Mesendoderm (in vitro differentiated cells): ENCODE results near the gene ALS2CL.

Experiments
- DNase-seq: peaks from one replicate; pipeline ENCODE4 v3.0.0; 2013
- H2AK5ac ChIP-seq: 2 replicates; pipeline ENCODE4 v1.6.1; 2013; ENCODE audit warnings: low read length, inconsistent platforms
- H2BK120ac ChIP-seq: 2 replicates; pipeline ENCODE4 v1.6.1; 2013; ENCODE audit warnings: low read depth, mild to moderate bottlenecking, low read length, moderate library complexity, mixed read lengths
- H2BK15ac ChIP-seq: replicated peaks from 2 replicates; pipeline ENCODE4 v1.6.1; 2013; ENCODE audit warnings: low read depth, mild to moderate bottlenecking, moderate library complexity
- H2BK5ac ChIP-seq: 2 replicates; pipeline ENCODE4 v1.6.1; 2013; ENCODE audit warnings: low read length, inconsistent platforms
- H3K18ac ChIP-seq: 2 replicates; pipeline ENCODE4 v1.6.1; 2013; ENCODE audit warnings: mild to moderate bottlenecking, low read length, mixed read lengths
- H3K23ac ChIP-seq: one replicate; pipeline ENCODE4 v1.6.1; 2013; ENCODE audit warnings: low read length
- H3K27ac ChIP-seq: 2 replicates; pipeline ENCODE4 v1.5.1; 2013; ENCODE audit warnings: low read depth, mild to moderate bottlenecking, inconsistent platforms, low read length, moderate library complexity
- H3K27me3 ChIP-seq: 2 replicates; pipeline ENCODE4 v1.6.1; 2013; ENCODE audit warnings: low read length, control low read depth, mild to moderate bottlenecking, inconsistent platforms; ENCODE audit not compliant: insufficient read depth, poor library complexity
- H3K36me3 ChIP-seq: 2 replicates; pipeline ENCODE4 v1.6.1; 2013; ENCODE audit warnings: low read length, inconsistent platforms; ENCODE audit not compliant: control insufficient read depth, insufficient read depth
- H3K4ac ChIP-seq: one replicate; pipeline ENCODE4 v1.6.1; 2013; ENCODE audit warnings: low read depth, mild to moderate bottlenecking, low read length, moderate library complexity
- H3K4me1 ChIP-seq: 2 replicates; pipeline ENCODE4 v1.6.1; 2013; ENCODE audit warnings: low read depth, low read length, inconsistent platforms; ENCODE audit not compliant: control insufficient read depth
- H3K4me2 ChIP-seq: 2 replicates; pipeline ENCODE4 v1.6.1; 2013; ENCODE audit warnings: low read length
- H3K4me3 ChIP-seq: 2 replicates; pipeline ENCODE4 v1.5.1; 2013; ENCODE audit warnings: mild to moderate bottlenecking, low read length
- H3K56ac ChIP-seq: one replicate; pipeline ENCODE4 v1.6.1; 2013; ENCODE audit warnings: low read length
- H3K79me1 ChIP-seq: 2 replicates; pipeline ENCODE4 v1.6.1; 2013; ENCODE audit warnings: low read length, inconsistent platforms
- H3K79me2 ChIP-seq: 2 replicates; pipeline ENCODE4 v1.6.1; 2013; ENCODE audit warnings: mild to moderate bottlenecking, low read length; ENCODE audit not compliant: control insufficient read depth, insufficient read depth
- H3K9ac ChIP-seq: 2 replicates; pipeline ENCODE4 v1.6.1; 2013; ENCODE audit warnings: low read length, inconsistent platforms
- H4K5ac ChIP-seq: one replicate; pipeline ENCODE4 v1.6.1; 2013; ENCODE audit warnings: low read length
- H4K8ac ChIP-seq: one replicate; pipeline ENCODE4 v1.6.1; 2013; ENCODE audit warnings: low read depth, mild to moderate bottlenecking, control low read depth, low read length, moderate library complexity
- WGBS: extraction: QIAGEN DNeasy Blood & Tissue Kit; methylation state at CpG from one replicate; pipeline ENCODE4 v1.1.7; 2013; ENCODE audit warnings: low lambda C conversion rate, missing lambda C conversion rate; ENCODE audit not compliant: insufficient coverage; ENCODE audit errors: extremely low coverage; 5-methylcytosine and 5-hydroxymethylcytosine counted together

The ALS2CL gene

GRCh38 chr3:46651084-46651483, 42.4 kb downstream of the ALS2CL start:
- Histone ChIP-seq H3K4me3 (no peak overlapping the region), H4K8ac (no peak overlapping the region), H3K9ac (no peak overlapping the region), H3K79me2 (no peaks in the 10 kb centered on the region), H3K23ac (no peak overlapping the region), H3K27ac (no peak overlapping the region), H4K5ac (no peak overlapping the region), H3K18ac (no peak overlapping the region), H3K4me1 (no peaks in the 10 kb centered on the region), H3K79me1 (no peaks in the 10 kb centered on the region), H3K36me3 (no peaks in the 10 kb centered on the region), H3K27me3 (no peaks in the 10 kb centered on the region), H3K4ac (no peak overlapping the region), H2AK5ac (no peak overlapping the region), H3K56ac (no peak overlapping the region), H2BK15ac (no peak overlapping the region), H3K4me2 (no peak overlapping the region), H2BK5ac (no peak overlapping the region), H2BK120ac (no peak overlapping the region)
- no CpG with 5 or more reads among the region's 1 CpG for whole genome bisulfite sequencing
- no peak for DNase-seq

- no CpG with 5 or more reads among the region's 3 CpGs for WGBS
- H3K4me3 ChIP-seq, result no peak overlapping the region
- no peak overlapping the region for H2BK5ac ChIP-seq
- no peak for DNase-seq
- H4K5ac ChIP-seq, result no peak overlapping the region
- no peaks in the 10 kb centered on the region for H3K79me1 ChIP-seq
- no peak overlapping the region for H3K23ac ChIP-seq
- no peaks in the 10 kb centered on the region for H3K4me1 ChIP-seq
- H2BK120ac ChIP-seq, result no peak overlapping the region
- no peak overlapping the region for H3K9ac ChIP-seq
- H2AK5ac ChIP-seq, result no peak overlapping the region
- H3K27me3 ChIP-seq, result no peaks in the 10 kb centered on the region
- H3K4ac ChIP-seq, result no peak overlapping the region
- H3K4me2 ChIP-seq, result no peak overlapping the region
- no peak overlapping the region for H4K8ac ChIP-seq
- no peak overlapping the region for H3K56ac ChIP-seq
- no peaks in the 10 kb centered on the region for H3K36me3 ChIP-seq
- no peak overlapping the region for H3K18ac ChIP-seq
- H2BK15ac ChIP-seq, result no peak overlapping the region
- H3K79me2 ChIP-seq, result no peaks in the 10 kb centered on the region
- no peak overlapping the region for H3K27ac ChIP-seq
Measured at GRCh38 chr3:46649436-46649835, 44.0 kb downstream of the ALS2CL start.

DNA sequence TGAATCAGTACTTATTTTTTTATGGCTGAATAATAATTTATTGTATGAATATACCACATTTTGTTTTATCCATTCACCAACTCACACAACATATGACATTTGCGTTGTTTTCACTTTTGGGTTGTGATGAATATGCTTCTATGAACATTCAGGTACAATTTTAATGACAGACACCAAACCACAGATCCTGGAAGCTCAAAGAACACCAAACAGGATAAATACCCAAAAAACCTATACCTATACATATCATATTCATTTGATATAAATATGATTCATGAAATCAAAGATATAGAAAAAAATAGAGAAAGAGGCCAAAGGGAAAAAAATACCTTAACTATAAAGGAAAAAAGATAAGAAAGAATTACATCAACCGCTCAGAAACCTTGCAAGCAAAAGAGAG, 45.4 kb downstream of the ALS2CL start:
- Histone ChIP-seq H3K79me1 (no peaks in the 10 kb centered on the region), H2BK15ac (no peak overlapping the region), H2BK5ac (no peak overlapping the region)

DNA sequence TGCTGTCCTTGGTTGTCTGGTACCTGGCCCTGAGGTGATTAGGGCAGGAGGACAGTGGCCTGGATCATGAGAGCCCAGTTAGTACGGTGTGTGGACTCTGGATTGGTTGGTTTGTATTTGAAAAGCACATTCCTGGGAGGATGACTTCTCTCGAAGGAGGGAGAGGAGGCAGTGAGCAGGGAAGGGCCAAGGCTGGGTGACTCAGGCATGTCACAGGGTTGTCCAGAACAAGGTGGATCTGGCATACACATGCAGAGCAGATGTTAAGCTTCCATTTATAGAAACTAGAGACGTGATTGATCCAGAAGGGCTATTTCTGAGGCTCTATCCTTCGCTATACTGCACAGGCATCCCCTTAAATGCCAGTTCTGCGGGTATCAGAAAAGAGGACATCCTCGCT, 46.8 kb downstream of the ALS2CL start:
- H2BK15ac ChIP-seq, result no peak overlapping the region
- H3K79me2 ChIP-seq, result no peaks in the 10 kb centered on the region
- H3K4me3 ChIP-seq, result no peak overlapping the region
- no peak overlapping the region for H2BK5ac ChIP-seq
- no peak overlapping the region for H3K9ac ChIP-seq
- H3K56ac ChIP-seq, result no peak overlapping the region
- no peak overlapping the region for H3K27ac ChIP-seq
- H2BK120ac ChIP-seq, result no peak overlapping the region
- no peak for DNase-seq
- no peaks in the 10 kb centered on the region for H3K36me3 ChIP-seq
- H4K8ac ChIP-seq, result no peak overlapping the region
- no peak overlapping the region for H2AK5ac ChIP-seq
- H3K79me1 ChIP-seq, result no peaks in the 10 kb centered on the region
- no peak overlapping the region for H3K18ac ChIP-seq
- H3K4ac ChIP-seq, result no peak overlapping the region
- no peaks in the 10 kb centered on the region for H3K27me3 ChIP-seq
- no peak overlapping the region for H3K4me2 ChIP-seq
- H3K4me1 ChIP-seq, result no peaks in the 10 kb centered on the region
- H3K23ac ChIP-seq, result no peak overlapping the region
- WGBS, result no CpG with 5 or more reads among the region's 6 CpGs
- H4K5ac ChIP-seq, result no peak overlapping the region

More for the DNA sequence above, 45.4 kb downstream of the ALS2CL start:
- H4K5ac ChIP-seq, result no peak overlapping the region
- no peak overlapping the region for H3K4me2 ChIP-seq
- H3K4me1 ChIP-seq, result no peaks in the 10 kb centered on the region
- H2BK120ac ChIP-seq, result no peak overlapping the region
- DNase-seq, result no peak
- WGBS, result no CpG with 5 or more reads among the region's 2 CpGs
- no peak overlapping the region for H3K27ac ChIP-seq
- H3K56ac ChIP-seq, result no peak overlapping the region
- H3K23ac ChIP-seq, result no peak overlapping the region
- H4K8ac ChIP-seq, result no peak overlapping the region
- no peak overlapping the region for H3K4me3 ChIP-seq
- H3K4ac ChIP-seq, result no peak overlapping the region
- H3K79me2 ChIP-seq, result no peaks in the 10 kb centered on the region
- no peaks in the 10 kb centered on the region for H3K36me3 ChIP-seq
- no peak overlapping the region for H2AK5ac ChIP-seq
- no peak overlapping the region for H3K9ac ChIP-seq
- no peaks in the 10 kb centered on the region for H3K27me3 ChIP-seq
- H3K18ac ChIP-seq, result no peak overlapping the region

DNA sequence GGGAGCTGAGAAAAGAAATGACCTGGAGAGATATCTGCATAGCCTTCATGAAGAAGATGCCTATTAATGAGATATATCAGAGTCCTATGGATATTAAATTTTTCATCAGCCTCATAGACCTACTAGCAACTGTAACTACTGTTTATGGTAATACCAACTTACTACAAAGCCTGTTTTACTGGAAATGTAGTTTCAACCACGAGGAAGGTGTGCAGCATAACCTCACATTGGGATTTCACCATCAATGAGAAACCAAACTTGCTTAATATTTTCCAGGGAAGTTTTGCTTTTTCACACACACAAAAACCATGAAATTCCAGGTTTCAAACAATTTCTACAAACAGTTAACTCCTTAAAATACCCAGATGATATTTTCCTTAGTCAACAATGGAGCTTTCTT, 49.8 kb downstream of the ALS2CL start:
- no peak overlapping the region for H3K4me3 ChIP-seq
- no peak overlapping the region for H3K56ac ChIP-seq
- no peak overlapping the region for H3K27ac ChIP-seq
- no CpG with 5 or more reads among the region's 1 CpG for WGBS
- no peak overlapping the region for H3K18ac ChIP-seq
- no peaks in the 10 kb centered on the region for H3K27me3 ChIP-seq
- H2BK120ac ChIP-seq, result no peak overlapping the region
- no peak overlapping the region for H3K23ac ChIP-seq
- no peaks in the 10 kb centered on the region for H3K36me3 ChIP-seq
- H3K4ac ChIP-seq, result no peak overlapping the region
- no peak overlapping the region for H3K9ac ChIP-seq
- H2BK5ac ChIP-seq, result no peak overlapping the region
- no peaks in the 10 kb centered on the region for H3K79me1 ChIP-seq
- no peak overlapping the region for H2AK5ac ChIP-seq
- H3K4me2 ChIP-seq, result no peak overlapping the region
- no peaks in the 10 kb centered on the region for H3K4me1 ChIP-seq
- H2BK15ac ChIP-seq, result no peak overlapping the region
- no peak overlapping the region for H4K5ac ChIP-seq
- no peak for DNase-seq
- H4K8ac ChIP-seq, result no peak overlapping the region
- H3K79me2 ChIP-seq, result no peaks in the 10 kb centered on the region

GRCh38 chr3:46642971-46643370, 50.5 kb downstream of the ALS2CL start:
- Histone ChIP-seq H3K56ac (no peak overlapping the region), H2BK5ac (no peak overlapping the region), H2BK15ac (no peak overlapping the region), H3K79me1 (no peaks in the 10 kb centered on the region), H3K4me3 (no peak overlapping the region), H3K27ac (no peak overlapping the region), H2BK120ac (no peak overlapping the region), H3K4me2 (no peak overlapping the region), H4K5ac (no peak overlapping the region), H3K79me2 (no peaks in the 10 kb centered on the region), H3K9ac (no peak overlapping the region), H3K4me1 (no peaks in the 10 kb centered on the region), H3K36me3 (no peaks in the 10 kb centered on the region), H3K4ac (no peak overlapping the region), H3K27me3 (no peaks in the 10 kb centered on the region), H3K23ac (no peak overlapping the region), H2AK5ac (no peak overlapping the region), H3K18ac (no peak overlapping the region), H4K8ac (no peak overlapping the region)
- WGBS, result no CpG with 5 or more reads among the region's 6 CpGs
- DNase-seq, result no peak
